ENCODE results near the gene NSUN6. TPM values are rescaled to one million over a fixed set of nuclear protein-coding genes. Genes with fewer than 3 reads are reported as not detected.
"Not testable (repeated sequence)": the region's sequence is repeated elsewhere in the genome, so short reads cannot be mapped to it uniquely, and the experiment has no call there.

Gene NSUN6
- total RNA-seq, 6 donors from 2014 or later: 5.9 to 35.6 (median 16.0) TPM

DNA sequence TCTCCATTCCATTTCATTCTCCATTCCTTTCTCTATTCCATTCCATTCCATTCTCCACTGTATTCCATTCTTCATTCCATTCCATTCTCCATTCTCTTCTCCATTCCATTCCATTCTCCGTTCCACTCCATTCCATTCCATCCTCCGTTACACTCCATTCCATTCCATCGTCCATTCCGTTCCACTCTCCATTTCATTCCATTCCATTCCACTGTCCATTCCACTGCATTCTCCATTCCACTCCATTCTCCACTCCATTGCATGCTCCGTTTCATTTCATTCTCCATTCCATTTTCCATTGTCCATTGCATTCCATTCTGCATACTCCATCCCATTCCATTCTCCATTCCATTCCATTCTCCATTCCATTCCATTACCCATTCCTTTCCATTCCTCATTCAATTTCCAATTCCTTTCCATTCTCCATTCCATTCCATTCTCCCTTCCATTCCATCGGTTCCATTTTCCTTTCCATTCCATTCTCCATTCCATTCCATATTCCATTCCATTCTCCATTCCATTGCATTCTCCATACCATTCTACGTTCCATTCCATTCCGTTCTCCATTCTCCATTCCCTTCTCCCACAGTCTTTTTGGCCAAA is 78.3 kb downstream of the NSUN6 start:
- 84 to 91% methylated on average over 8 of the region's 8 CpGs for WGBS, 2 donors
- H3K36me3 ChIP-seq: peaks cover 0 to 3% (median 0%) of the 10 kb centered on the region in 4 donors
- no peak for DNase-seq
- H3K27ac ChIP-seq: no peak overlapping the region
- no peak for ATAC-seq (ENCODE audit: low FRiP score in 2 of 2)
- TF ChIP-seq POLR2AphosphoS5 (IDR thresholded peaks at IDR 0.05): no peak
- no peak for TF ChIP-seq EP300 (IDR thresholded peaks at IDR 0.05)
- no peak for TF ChIP-seq POLR2A (IDR thresholded peaks at IDR 0.05)
- TF ChIP-seq, protein P1, sequence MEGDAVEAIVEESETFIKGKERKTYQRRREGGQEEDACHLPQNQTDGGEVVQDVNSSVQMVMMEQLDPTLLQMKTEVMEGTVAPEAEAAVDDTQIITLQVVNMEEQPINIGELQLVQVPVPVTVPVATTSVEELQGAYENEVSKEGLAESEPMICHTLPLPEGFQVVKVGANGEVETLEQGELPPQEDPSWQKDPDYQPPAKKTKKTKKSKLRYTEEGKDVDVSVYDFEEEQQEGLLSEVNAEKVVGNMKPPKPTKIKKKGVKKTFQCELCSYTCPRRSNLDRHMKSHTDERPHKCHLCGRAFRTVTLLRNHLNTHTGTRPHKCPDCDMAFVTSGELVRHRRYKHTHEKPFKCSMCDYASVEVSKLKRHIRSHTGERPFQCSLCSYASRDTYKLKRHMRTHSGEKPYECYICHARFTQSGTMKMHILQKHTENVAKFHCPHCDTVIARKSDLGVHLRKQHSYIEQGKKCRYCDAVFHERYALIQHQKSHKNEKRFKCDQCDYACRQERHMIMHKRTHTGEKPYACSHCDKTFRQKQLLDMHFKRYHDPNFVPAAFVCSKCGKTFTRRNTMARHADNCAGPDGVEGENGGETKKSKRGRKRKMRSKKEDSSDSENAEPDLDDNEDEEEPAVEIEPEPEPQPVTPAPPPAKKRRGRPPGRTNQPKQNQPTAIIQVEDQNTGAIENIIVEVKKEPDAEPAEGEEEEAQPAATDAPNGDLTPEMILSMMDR (IDR thresholded peaks at IDR 0.05): no peak
- no peak overlapping the region for H3K4me3 ChIP-seq
- no peaks in the 10 kb centered on the region for H3K27me3 ChIP-seq
- H3K4me1 ChIP-seq: no peaks in the 10 kb centered on the region
- peaks cover 0 to 3% (median 1%) of the 10 kb centered on the region in 4 donors for H3K9me3 ChIP-seq

DNA sequence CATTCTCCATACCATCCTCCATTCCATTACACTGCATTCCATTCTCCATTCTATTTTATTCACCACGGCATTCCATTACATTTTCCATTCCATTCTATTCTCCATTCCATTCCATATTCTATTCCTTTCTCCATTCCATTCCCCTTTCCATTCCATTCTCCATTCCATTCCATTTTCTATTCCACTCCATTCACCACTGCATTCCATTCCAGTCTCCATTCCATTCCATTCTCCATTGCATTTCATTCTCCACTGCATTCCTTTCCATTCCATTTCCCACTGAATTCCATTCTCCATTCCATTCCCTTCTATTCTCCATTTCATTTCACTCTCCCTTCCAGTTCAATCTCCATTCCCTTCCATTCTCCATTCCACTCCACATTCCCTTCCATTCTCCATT is 79.6 kb downstream of the NSUN6 start:
- peaks cover 0 to 2% (median 0%) of the 10 kb centered on the region in 4 donors for H3K9me3 ChIP-seq
- no peak for ATAC-seq (ENCODE audit: low FRiP score in 2 of 2)
- H3K4me3 ChIP-seq: no peak overlapping the region
- H3K4me1 ChIP-seq: no peaks in the 10 kb centered on the region
- WGBS, 2 donors: 98 to 100% methylated on average over 1 of the region's 1 CpG
- no peak for TF ChIP-seq EP300 (IDR thresholded peaks at IDR 0.05)
- H3K27me3 ChIP-seq: no peaks in the 10 kb centered on the region
- peaks cover 0 to 3% (median 0%) of the 10 kb centered on the region in 4 donors for H3K36me3 ChIP-seq
- no peak for DNase-seq
- no peak overlapping the region for H3K27ac ChIP-seq

DNA sequence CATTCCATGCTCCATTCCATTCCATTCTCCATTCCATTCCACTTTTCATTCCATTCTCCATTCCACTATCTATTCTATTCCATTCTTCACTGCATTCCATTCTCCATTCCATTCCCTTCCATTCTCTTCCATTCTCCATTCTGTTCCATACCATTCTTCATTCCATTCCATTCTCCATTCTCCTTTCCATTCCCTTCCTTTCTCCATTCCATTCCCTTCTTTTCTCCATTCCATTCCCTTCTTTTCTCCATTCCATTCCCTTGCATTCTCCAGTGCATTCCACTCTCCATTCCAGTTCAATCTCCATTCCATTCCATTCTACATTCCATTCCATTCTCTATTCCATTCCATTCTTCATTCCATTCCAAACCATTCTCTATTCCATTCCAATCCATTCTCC is 80.3 kb downstream of the NSUN6 start:
- TF ChIP-seq EP300 (IDR thresholded peaks at IDR 0.05) (no peak), POLR2A (IDR thresholded peaks at IDR 0.05) (no peak), POLR2AphosphoS5 (IDR thresholded peaks at IDR 0.05) (no peak)
- TF ChIP-seq, protein P1 (IDR thresholded peaks at IDR 0.05): no peak
- peaks cover 0 to 2% (median 0%) of the 10 kb centered on the region in 4 donors for H3K9me3 ChIP-seq
- H3K4me1 ChIP-seq: no peaks in the 10 kb centered on the region
- DNase-seq: no peak
- no peak for ATAC-seq (ENCODE audit: low FRiP score in 2 of 2)
- H3K4me3 ChIP-seq: no peak overlapping the region
- no peaks in the 10 kb centered on the region for H3K27me3 ChIP-seq
- no peak overlapping the region for H3K27ac ChIP-seq
- H3K36me3 ChIP-seq: no peaks in the 10 kb centered on the region

DNA sequence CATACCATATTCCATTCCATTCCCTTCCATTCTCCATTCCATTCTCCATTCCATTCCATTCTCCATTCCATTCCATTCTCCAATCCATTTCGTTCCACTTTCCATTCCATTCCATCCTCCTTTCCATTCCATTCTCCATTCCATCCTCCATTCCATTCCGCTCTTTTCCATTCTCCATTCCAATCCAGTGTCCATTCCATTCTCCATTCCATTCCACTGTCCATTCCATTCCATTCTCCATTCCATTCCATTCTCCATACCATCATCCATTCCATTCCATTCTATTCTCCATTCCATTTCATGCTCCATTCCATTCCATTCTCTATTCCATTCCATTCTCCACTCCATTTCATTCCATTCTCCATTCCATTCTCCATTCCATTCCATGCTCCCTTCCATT is 81.0 kb downstream of the NSUN6 start:
- 96 to 99% methylated on average over 2 of the region's 2 CpGs for WGBS, 2 donors
- not testable (repeated sequence) for H3K27me3 ChIP-seq; ATAC-seq (ENCODE audit: low FRiP score in 2 of 2); H3K4me3 ChIP-seq; H3K9me3 ChIP-seq; H3K36me3 ChIP-seq; DNase-seq; H3K4me1 ChIP-seq; H3K27ac ChIP-seq

DNA sequence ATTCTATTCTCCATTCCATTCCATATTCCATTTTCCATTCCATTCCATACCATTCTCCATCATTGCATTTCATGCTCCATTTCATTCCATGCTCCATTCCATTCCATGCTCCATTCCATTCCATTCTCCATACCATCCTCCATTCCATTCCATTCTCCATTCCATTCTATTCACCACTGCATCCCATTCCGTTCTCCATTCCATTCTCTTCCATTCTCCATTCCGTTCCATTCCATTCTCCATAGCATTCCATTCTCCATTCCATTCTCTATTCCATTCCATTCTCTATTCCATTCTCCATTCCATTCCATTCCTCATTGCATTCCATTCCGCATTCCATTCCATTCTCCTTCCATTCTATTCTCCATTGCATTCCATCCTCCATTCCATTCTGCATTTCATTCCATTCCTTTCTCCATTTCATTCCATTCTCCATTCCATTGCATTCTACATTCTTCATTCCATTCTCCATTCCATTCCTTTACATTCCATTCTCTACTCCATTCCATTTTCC is 84.0 kb downstream of the NSUN6 start:
- no peak for ATAC-seq (ENCODE audit: low FRiP score in 2 of 2)
- no peaks in the 10 kb centered on the region for H3K27me3 ChIP-seq
- H3K4me1 ChIP-seq: no peaks in the 10 kb centered on the region
- H3K36me3 ChIP-seq: no peaks in the 10 kb centered on the region
- no peak for DNase-seq
- TF ChIP-seq EP300 (IDR thresholded peaks at IDR 0.05) (no peak), POLR2A (IDR thresholded peaks at IDR 0.05) (no peak), POLR2AphosphoS5 (IDR thresholded peaks at IDR 0.05) (no peak)
- TF ChIP-seq, protein P1 (IDR thresholded peaks at IDR 0.05): no peak
- H3K4me3 ChIP-seq: no peak overlapping the region
- 95 to 98% methylated on average over 3 of the region's 3 CpGs for whole genome bisulfite sequencing, 2 donors
- no peak overlapping the region for H3K27ac ChIP-seq
- H3K9me3 ChIP-seq: peaks cover 0 to 3% (median 1%) of the 10 kb centered on the region in 4 donors

DNA sequence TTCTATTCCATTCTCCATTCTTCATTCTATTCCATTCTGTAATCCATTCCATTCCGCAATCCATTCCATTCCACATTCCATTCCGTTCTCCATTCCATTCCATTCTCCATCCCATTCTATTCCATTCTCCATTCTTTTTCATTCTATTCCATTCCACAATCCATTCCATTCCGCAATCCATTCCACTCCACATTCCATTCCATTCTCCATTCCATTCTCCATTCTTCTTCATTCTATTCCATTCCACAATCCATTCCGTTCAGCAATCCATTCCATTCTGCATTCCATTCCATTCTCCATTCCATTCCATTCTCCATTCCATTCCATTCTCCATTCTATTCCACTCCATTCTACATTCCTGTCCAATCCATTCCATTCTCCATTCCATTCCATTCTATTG is 85.2 kb downstream of the NSUN6 start:
- DNase-seq (no peak), ATAC-seq (ENCODE audit: low FRiP score in 2 of 2) (no peak)
- Histone ChIP-seq H3K4me3 (no peak overlapping the region), H3K9me3 (peaks cover 0 to 4% (median 3%) of the 10 kb centered on the region in 4 donors), H3K27me3 (no peaks in the 10 kb centered on the region), H3K36me3 (no peaks in the 10 kb centered on the region), H3K4me1 (no peaks in the 10 kb centered on the region), H3K27ac (no peak overlapping the region)
- TF ChIP-seq, protein P1 (IDR thresholded peaks at IDR 0.05): no peak
- TF ChIP-seq POLR2A (IDR thresholded peaks at IDR 0.05) (no peak), EP300 (IDR thresholded peaks at IDR 0.05) (no peak), POLR2AphosphoS5 (IDR thresholded peaks at IDR 0.05) (no peak)
- WGBS, 2 donors: 80 to 88% methylated on average over 4 of the region's 4 CpGs
